BJ (cell line): ENCODE results near the gene DLG2. TPM values are rescaled to one million over a fixed set of nuclear protein-coding genes. Genes with fewer than 3 reads are reported as not detected.

Experiments used
- CTCF ChIA-PET: fragments of 350-600 bp; formaldehyde crosslinking; extraction: SDS; loops from one replicate; lab custom pipeline; 2021; ENCODE audit warnings: antibody characterized with exemption, inconsistent platforms; lab: Yijun Ruan, JAX
- POLR2A ChIA-PET: fragments of 300-600 bp; sonication (Branson Sonifier 250); formaldehyde crosslinking; extraction: SDS; loops from one replicate; lab custom pipeline; 2021; ENCODE audit warnings: antibody characterized with exemption; lab: Charles Lee
- DNase-seq: peaks from one replicate; pipeline ENCODE4 v3.0.0-alpha.2; 2011; ENCODE audit warnings: low read depth
- H3K27me3 ChIP-seq: 2 replicates; pipeline ENCODE4 v1.6.0; 2011; ENCODE audit warnings: low read length; ENCODE audit not compliant: control insufficient read depth, insufficient read depth
- H3K36me3 ChIP-seq: 2 replicates; pipeline ENCODE4 v1.5.1; 2011; ENCODE audit warnings: low read length; ENCODE audit not compliant: control insufficient read depth, insufficient read depth
- H3K4me3 ChIP-seq: 2 replicates; pipeline ENCODE4 v1.5.1; 2011; ENCODE audit warnings: low read depth, mild to moderate bottlenecking, control low read depth, low read length
- CTCF ChIP-seq: IDR thresholded peaks from 2 replicates; pipeline ENCODE4 v1.5.1; 2011; ENCODE audit warnings: low read depth, mild to moderate bottlenecking, control low read depth, inconsistent platforms, low read length, moderate library complexity; ENCODE audit not compliant: insufficient read depth
- polyA plus RNA-seq: library from polyadenylated mRNA; depleted of rRNA; stranded (reverse); fragments of >200 nt; gene quantifications from 2 replicates; pipeline ENCODE4 v1.2.3, GENCODE V29; 2011

The DLG2 gene
- polyA plus RNA-seq, 1 experiment: 0.28 TPM

DNA sequence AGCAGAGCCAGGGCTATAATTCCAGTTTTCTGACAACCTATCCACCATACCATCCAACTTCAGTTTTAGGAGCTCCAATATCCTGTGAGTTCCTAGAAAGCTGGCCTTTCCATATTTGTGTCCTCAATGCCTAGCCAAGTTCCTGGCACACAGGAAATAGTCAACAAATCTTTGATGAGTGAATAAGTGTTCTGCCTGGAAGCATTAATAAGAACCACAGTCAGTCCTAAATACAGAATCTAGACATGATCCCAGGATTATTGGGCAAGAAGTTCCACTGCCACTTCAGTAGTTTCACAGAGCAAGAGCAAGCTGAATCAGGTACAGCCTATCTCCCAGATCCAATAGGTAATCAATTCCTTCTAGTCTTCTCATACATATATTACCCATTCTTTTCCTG lies 942.0 kb downstream of the DLG2 start:
- ChIA-PET POLR2A (no interaction called here), CTCF (no interaction called here)
- H3K36me3 ChIP-seq: no peaks in the 10 kb centered on the region
- DNase-seq: no peak
- H3K27me3 ChIP-seq: no peaks in the 10 kb centered on the region
- H3K4me3 ChIP-seq: no peak overlapping the region
- no peak for TF ChIP-seq CTCF

DNA sequence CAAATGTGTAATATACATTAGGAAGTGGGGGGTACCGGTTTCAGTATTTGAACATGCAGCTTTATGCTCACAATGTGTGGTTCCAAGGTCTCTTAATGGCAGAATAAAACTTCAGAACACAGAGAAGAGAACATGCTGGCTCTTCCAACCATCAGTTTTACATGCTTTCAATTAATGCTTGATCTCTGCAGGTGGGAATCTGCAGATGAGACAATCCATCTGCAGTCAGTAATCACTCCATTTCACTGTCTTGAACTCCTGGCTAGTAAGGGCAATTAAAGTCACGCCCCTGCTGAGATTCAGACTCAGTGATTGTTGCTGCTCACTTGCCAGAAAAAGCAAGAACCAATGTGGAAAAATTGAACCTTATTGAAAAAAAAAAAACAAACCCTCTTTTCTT lies 945.7 kb downstream of the DLG2 start:
- ChIA-PET POLR2A (no interaction called here), CTCF (no interaction called here)
- no peak for DNase-seq
- H3K4me3 ChIP-seq: no peak overlapping the region
- H3K27me3 ChIP-seq: no peaks in the 10 kb centered on the region
- no peak for TF ChIP-seq CTCF
- H3K36me3 ChIP-seq: no peaks in the 10 kb centered on the region

DNA sequence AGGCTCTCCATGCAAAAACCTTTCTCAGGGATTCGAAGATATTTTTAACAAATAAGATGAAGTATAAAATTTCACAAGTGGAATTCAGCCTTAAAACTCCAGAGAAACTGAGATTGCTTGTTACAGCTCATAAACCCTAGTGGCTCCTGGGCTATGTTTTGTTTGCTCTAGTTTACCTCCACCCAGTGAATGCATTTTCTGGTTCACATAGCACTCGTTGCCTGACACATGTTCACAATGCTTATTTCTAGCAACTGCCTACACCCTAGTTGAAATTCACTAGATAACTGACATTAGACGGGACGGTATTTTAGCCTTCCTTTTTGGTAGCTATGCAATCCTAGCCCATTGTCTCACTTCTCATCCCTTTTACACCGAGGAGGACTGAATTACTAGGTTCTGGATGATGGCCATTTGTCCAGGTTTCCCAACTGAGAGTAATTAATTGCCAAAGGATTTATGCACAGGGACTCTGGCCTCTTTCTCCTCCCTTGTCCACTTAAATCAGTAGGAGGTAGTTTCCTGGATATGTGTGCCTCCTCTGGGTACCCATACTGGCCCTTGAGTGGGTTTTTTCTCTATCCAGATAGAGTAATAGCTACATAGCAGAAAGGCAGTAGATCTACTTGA lies 951.6 kb downstream of the DLG2 start:
- CTCF ChIA-PET: no interaction called here
- no peaks in the 10 kb centered on the region for H3K27me3 ChIP-seq
- no peaks in the 10 kb centered on the region for H3K36me3 ChIP-seq
- no peak for DNase-seq
- no peak overlapping the region for H3K4me3 ChIP-seq
- POLR2A ChIA-PET: interaction anchor here (0.5 kb wide), 1 partner anchor 248 kb away, joined by 6 read pairs; no protein-coding TSS in a partner anchor
- no peak for TF ChIP-seq CTCF

DNA sequence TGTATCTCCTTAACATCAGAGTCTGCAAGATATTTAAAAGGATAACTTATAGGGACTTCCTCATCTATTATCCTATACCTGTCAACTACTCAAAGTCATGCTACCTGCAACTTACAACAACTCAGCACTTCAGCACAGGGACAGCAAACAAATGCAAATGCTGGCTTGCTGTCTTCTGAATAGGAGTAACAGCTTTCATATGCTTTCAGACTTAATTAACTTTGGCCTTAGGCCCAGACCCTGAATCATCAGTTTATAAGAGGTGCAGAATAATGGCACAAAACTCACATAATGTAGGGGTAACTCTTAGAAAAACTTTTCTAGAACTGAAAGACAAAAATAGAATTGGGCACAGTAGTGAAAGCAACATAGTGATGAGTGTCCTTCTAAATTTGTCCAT lies 953.4 kb downstream of the DLG2 start:
- DNase-seq: no peak
- H3K36me3 ChIP-seq: no peaks in the 10 kb centered on the region
- CTCF ChIA-PET: no interaction called here

More for the DNA sequence above, 953.4 kb downstream of the DLG2 start:
- H3K27me3 ChIP-seq: no peaks in the 10 kb centered on the region
- no peak overlapping the region for H3K4me3 ChIP-seq
- TF ChIP-seq CTCF: no peak
- POLR2A ChIA-PET: no interaction called here
